NOMO-1 (cell line): ENCODE measurements around the gene DCDC2.
A peak's percentile ranks its signal among the peaks of the same experiment; 100 is the strongest.
"Not testable (repeated sequence)": the region's sequence is repeated elsewhere in the genome, so short reads cannot be mapped to it uniquely, and the experiment has no call there.

Source experiments
- DNase-seq, 2 experiments: peaks; one replicate each; lab custom pipeline; 2025; ENCODE audit not compliant: unreplicated experiment in 2 of 2; lab: John Stamatoyannopoulos, UW

The DCDC2 gene

DNA sequence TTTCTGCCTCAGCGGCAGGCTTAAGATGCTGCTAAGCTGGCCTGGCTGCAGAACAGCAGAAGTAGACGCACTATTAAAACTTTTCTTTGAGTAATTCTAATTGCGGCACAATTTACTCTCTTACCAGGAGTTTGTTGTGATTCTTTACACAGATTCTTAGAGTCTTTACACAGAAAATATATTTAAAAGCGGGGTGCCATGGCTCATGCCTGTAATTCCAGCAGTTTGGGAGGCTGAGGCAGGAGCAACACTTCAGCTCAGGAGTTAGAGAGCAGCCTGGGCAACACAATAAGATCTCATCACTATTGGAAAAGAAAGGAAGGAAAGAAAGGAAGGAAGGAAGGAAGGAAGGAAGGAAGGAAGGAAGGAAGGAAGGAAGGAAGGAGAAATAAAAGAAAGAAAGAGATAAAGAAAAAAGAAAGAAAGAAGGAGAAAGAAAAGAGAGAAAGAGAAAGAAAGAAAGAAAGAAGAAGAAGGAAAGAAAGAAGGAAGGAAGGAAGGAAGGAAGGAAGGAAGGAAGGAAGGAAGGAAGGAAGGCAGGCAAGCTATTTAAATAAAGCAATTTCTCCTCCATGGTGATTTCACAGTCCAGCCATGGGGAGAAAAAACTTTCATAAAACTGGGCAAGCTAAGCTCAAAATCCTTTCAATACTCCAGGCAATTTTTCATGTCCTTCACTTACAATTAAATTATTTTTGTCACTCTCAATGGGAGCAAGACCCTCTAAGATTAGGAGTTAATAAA is 23.8 kb upstream of the DCDC2 start:
- no peak for DNase-seq

DNA sequence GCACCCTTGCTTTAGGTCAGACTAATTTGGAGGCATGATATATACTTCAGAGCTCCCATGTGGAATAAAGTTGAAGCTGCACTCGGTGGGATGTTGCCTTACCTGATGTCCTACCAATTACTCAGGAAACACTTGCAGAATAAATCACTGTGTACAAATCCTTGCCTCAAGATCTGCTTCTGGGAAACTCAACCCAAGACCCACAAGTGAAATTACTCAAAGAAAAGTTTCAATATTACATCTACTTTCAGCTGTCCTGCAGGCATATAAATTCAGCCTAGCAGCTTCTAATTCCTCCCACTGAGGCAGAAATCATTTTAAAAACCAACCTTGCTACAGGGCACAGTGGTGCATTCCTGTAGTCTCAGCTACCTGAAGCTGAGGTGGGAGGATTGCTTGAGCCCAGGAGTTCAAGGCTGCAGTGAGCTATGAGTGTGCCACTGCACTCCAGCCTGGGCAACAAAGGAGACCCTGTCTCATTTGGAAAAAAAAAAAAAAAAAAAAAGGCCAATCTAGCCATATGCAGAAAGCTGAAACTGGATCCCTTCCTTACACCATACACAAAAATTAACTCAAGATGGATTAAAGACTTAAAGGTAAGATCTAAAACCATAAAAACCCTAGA is 20.7 kb upstream of the DCDC2 start:
- DNase-seq: no peak

DNA sequence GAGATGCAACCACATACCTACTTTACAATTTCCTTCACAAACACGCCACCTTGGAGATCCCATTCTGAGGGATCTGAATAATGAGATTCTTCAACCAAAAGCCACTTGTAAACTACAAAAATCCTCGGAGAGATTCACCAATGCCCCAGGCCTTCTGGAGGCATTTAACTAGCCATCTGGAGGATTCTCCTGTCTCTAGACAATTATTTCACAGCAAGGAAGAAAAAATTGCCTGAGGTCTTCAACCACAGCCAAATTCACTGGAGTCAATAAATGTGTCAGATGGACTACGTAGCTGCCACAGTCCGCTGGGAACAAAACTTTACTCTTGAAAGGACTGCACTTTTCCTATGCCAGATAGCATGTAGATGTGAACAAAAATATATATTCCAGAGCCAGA is 19.0 kb upstream of the DCDC2 start:
- no peak for DNase-seq

DNA sequence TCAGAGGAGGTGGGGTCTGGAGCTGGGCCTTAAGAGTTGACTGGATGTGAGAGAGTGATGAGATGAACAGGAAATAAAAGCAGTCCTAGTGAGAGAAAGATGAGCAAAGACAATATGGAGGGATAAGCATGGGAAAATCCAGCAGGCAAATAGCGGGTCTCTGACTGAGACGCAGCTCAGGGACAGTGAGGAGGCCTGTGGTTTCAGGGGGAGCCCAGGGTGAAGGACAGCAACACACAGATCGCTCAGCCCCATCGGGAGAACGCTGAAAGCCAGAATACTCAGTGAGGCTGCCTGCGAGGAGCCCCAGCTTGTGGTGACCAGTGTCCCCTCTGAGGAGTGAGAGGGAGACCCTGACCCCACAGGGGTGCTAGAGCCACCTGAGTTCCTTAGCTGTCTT is 16.8 kb upstream of the DCDC2 start:
- no peak for DNase-seq

DNA sequence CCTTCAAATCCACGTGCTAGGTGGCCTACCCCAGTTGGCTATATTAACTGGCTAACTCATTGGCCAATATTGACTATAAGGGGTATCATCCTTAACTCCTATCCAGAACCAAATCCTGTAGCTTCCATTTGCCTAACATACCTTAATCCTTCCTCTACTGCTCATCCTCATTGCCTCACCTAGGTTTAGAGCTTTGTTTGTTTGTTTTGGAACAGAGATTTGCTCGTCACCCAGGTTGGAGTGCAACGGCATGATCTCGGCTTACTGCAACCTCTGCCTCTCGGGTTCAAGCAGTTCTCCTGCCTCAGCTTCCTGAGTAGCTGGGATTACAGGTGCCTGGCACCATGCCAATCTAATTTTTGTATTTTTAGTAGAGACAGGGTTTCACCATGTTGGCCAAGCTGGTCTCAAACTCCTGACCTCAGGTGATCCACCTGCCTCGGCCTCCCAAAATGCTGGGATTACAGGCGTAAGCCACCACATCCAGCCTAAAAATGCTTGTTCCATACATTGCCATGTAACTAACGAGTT is 7.3 kb upstream of the DCDC2 start:
- DNase-seq: not testable (repeated sequence)

DNA sequence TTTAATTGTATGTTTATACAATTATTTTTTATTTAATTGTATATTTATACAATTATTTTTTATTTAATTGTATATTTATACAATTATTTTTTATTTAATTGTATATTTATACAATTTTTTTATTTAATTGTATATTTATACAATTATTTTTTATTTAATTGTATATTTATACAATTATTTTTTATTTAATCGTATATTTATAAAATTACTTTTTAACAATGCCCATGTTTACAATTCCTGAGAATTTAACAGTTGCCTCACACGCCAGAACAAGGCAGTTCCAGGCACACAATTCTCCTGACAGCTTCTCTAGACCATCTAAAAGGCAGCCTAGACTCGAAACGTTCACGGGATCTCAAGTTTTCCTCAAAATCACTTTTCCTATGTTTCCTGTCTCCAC is 4.5 kb upstream of the DCDC2 start:
- DNase-seq: not testable (repeated sequence)

DNA sequence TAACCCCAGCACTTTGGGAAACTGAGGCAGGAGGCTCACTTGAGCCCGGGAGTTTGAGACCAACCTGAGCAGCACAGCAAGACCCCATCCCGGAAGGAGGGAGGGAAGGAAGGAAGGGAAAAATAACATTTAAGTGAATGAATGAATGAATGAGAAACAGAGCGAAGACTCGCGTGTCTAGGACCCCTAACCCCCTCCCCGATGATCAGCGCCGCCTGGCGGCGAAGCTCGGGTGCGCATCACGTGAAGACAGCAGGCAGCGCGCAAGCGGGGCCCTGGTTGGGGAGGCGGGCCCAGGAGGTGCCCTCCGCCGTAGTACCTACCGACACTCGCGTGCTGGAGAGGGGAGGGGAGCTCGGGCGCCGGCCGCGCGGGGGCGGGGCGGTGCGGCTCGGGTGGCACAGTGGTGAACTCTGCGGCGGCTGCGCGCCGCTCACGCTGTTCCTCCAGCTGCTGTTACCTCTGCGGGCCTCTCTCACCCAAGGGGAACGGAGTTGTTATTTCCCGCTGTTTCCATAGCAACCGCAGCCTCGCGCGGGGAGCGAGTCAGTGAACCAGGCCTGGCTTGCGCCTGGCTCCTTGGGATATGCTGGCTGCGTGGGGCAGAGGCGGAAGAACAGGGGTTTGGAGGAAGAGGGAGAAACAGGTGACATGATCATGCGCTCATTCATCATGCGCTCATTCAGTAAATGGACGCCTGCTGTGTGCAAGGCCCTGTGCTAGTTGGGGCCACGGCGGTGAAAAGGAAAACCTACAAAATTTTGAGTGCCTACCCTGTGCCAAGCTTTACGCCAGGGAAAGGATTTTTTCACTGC is 2.0 kb upstream of the DCDC2 start:
- peak; percentile 61 to 71 for DNase-seq

DNA sequence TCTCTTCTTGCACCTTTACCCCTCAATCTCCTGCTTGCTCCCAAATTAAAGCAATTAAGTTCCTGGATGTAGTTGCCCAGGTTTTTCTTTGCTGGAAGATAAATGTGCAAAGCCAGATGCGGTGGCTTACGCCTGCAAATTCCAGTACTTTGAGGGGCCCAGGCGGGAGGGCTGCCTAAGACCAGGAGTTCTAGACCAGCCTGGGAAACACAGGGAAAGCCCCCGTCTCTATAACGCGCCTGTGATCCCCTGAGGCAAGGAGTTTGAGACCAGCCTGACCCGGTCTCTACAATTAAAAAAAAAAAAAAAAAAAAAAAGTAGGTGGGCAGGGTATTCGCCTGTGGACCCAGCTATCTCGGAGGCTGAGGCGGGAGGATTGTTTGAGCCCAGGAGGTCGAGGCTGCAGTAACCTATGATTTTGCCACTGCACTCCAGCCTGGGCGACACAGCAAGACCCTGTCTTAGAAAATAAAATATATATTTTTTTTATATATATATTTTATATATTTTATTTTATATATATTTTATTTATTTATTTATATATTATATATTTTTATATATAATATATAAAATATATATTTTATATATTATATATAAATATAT is 461 bp upstream of the DCDC2 start:
- no peak for DNase-seq

DNA sequence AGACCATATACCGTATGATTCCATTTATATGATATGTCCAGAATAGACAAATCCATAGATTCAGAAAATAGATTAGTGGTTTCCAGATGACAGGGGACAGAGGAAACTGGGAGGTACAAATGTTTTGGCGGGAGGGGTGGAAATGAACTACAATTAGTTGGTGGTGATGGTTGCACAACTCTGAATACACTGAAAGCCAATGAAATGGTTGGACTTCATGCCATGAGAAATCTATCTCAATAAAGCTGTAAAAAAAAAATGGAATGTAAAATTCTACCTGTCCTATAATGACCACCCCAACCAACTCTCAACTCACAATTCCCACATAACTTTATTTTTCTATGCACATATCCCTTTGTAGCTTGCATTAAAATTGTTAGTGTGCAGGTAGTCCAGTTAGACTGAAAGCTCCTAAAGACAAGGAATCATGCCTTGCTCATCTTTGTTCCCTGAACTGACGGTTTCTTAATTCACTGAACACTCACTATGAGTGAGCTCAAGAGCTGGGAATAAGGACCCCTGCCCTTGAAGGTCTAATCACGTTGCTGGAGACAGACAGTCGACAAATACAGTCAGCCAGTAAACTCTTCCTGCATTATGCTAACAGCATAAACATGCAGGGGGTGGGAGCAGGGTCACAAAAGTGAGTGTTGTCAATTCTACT is 1.4 kb downstream of the DCDC2 start:
- no peak for DNase-seq

DNA sequence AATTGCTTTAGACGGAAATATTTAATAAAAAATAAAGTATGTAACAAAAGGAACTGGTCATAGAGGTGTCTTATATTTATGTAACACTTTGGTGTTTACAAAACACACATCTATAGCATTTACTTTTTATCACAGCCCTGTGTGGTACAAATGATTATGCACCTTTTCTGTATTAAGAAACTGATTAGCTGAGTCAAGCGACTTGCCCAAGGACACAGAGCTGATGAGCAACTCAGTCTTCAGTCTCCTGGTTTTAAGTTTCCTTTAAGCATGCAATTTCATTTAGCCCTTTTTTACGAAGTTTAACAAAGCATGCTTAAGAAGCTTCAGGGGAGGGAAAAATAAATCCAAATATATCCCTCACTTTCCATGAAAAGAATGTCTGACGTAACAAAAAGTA is 2.5 kb downstream of the DCDC2 start:
- no peak for DNase-seq

DNA sequence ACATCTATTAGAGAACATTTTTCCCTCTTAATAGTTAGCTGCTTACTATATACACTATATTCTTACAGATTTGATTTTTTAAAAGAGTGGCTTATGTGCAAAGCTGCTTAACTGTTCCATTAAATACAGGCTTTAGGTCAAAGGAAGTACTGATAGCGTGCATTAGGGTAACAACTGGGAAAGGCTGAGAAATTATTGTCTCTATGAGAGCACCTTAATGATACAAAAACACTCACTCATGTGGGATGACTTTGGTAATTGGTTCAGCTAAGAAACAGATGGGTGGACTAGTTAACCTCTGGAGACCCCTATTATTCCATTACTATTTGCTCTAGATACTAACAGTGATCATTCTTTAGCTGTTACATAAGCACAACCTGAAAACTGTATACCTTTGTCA is 4.0 kb downstream of the DCDC2 start:
- no peak for DNase-seq

DNA sequence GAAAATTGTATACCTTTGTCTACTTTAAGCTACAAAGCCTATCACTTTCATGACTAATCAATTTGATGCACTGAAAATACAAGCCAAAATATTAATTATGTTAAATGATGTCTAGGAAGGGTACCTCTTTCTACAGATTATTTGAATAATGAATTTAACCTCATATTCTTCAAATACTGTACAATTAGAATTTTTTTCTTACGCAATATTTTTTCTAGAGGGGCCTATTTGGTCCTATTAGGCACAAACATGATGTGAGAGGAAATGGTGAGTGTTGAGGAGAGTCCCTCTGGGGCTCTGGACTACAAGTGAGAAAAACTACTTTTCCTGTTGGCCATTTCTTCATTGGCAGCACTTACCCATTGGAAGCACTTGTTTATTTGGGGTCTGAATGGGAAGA is 5.4 kb downstream of the DCDC2 start:
- no peak for DNase-seq

DNA sequence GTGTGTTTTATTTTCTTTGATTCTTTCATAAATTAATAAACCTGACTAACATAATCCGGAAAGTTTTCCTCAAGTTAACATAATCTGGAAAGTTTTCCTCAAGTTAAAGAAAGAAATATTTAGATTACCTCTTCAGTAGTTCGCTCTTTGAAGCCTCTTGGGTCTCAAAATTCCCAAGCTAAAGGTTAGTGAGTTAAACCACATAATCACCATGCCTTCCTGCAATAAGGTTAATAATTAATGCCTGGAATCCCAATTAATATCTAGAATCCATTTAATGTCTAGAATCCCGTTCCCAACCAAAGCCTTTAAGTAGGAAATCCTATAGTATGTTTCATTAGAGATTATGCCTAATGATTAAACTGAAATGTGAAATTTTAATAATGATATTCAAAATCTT is 12.9 kb downstream of the DCDC2 start:
- DNase-seq: no peak

DNA sequence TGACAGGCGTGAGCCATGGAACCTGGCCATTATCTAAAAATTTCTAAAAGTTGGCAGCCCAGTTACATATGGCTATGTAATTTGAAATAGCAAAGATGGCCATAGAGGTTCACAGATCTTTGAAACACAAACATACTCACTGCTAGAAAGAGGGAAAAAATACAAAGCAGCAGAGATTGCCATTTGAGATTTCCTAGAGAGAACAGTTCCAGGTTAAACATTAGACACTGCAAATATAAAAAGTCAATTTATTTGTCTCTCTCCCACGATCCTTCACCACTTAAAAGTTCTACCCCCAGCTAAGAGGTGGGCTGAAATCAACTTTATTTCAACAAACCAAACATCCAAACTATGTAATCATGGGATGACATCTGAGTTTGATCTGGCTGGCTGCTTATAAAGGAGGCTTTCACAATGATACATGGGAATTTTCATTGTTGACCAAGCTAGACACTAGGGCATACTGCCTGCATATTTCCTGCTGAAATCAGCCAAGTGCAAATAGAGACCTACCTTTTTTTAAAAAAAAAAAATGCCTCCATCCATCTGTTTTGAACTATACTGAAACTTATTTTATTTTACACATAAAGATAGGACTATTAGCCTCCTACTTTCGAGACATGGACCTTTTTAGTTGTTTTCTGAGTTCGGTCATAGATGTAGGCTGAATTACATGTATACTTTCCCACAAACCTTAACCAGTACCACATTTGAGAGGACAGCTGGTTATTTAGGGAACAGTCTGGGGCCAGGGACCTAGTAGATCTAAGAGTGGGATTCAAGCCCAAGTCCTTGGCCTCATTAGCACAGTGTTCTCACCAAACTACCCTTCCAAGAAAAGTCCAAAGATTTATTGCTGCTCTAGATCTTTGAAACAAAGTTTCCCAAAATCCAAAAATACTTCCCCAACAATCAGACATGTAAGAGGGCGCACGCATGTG is 16.6 kb downstream of the DCDC2 start:
- no peak for DNase-seq

DNA sequence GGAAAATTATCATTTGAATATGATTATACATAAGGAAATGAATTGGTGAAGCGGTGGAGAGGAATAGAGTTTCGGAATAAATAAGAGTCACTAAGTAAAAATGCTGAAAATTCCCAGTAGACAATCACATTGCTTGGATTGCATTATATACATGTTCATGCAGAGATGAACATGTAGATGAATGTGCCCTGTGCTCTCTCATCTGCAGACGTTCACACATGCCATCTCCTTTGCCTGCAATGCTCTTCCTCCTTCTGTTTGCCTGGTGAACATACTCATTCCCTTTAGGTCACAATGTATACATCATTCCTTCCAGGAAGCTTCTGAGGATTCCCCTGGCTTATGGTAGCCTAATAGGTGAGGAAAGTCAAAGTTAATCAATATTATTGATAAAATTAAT is 17.9 kb downstream of the DCDC2 start:
- no peak for DNase-seq

DNA sequence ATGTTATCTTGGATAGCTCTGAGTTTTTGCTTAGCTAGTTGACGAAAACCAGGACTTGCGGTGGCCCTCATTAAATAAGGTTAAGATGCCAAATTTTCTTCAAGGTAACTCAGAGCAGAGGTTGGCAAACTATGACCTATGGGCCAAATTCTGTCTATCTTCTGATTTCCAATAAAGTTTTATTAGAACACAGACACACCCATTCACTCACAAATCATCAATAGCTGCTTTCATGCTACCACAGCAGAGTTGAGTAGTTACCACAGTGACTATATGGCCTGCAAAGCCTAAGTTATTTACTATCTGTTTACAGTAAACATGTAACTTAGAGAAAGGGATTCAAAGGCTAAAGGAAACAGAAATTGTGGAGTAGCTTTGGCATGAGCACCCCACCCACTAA is 23.6 kb downstream of the DCDC2 start:
- no peak for DNase-seq

DNA sequence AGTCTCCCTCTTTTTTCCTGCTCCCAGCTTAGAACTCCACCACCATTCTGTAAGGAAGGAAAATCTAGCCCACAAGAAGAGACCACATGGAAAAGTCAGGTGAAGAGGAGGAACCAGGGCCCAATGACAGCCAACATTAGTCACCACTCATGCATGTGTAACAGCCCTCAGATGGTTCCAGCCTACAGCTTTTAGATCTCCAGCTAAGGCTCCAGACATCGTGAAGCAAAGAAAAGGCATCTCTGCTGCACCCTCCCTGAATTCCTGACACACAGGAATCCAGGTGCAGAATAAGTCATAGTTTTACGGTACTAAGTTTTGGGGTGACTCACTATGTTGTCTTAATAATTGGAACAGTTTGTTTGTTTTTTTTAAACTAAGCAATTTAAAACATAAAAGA is 25.5 kb downstream of the DCDC2 start:
- no peak for DNase-seq

DNA sequence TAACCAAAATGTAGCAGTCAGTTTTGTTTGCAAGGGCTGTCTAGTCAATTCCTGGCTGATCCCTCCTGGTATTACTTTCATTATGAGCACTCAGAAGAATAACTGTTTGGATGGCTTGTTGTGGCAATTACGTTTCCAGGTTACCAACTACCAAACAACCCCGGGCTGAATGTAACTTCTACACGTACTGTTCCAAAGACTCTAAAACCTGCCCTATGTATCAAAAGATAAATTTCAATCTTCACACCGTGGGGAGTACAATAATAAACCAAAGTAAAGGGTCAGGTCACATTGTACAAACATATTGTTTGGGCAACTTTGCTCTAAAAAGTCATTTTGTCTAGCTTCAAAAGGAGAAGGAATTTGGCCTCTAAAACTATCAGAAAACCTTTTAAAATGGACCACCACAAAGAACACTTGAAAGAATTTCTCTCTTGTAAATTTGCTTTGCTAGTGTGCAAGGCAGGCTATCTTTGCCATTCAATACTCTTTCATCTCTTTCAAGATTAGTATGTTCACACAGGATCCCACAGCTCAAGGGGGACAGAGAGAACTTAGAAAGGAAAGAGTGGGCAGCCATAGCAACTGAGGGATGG is 27.6 kb downstream of the DCDC2 start:
- DNase-seq: no peak

DNA sequence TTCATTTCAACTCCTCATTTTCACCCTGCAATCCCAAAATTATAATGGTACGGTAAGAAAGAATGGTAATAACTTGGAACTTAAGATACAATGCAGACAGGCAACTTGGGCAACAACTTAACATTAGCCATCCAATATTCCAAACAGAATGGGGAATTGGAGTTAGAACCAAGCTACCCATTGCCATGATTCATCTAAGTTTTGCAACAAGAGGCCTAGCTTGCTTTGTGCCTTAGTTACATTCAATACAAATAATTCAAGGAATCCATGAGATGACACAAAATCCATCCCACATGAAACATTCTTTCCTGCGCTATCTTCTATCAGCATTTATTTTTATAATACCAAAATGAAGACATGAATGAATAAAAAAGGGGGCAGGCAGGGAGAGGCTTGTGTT is 28.4 kb downstream of the DCDC2 start:
- no peak for DNase-seq
